Aorta (tissue), 5 donors: ENCODE results near the gene ABCG1. TPM values are rescaled to one million over a fixed set of nuclear protein-coding genes. Genes with fewer than 3 reads are reported as not detected.

Experiments used
- ATAC-seq: fragments of 200-7000 bp; cut with Tn5 transposase; one replicate; pipeline ENCODE4 v1.9.1; 2022; ENCODE audit warnings: moderate library complexity; ENCODE audit not compliant: low FRiP score
- DNase-seq, 2 donors: peaks; one replicate each; pipeline ENCODE4 v3.0.0-alpha.2; 2020
- H3K27ac ChIP-seq, 2 donors: one replicate each; pipeline ENCODE4 v1.5.1; 2013; ENCODE audit warnings: low read length in 2 of 2, mild to moderate bottlenecking in 2 of 2, moderate library complexity in 2 of 2, control low read depth in 1 of 2, inconsistent platforms in 1 of 2, low read depth in 1 of 2
- H3K27me3 ChIP-seq, 2 donors: one replicate each; pipeline ENCODE4 v1.6.1; 2013; ENCODE audit warnings: control low read depth in 1 of 2, low read length in 1 of 2, mild to moderate bottlenecking in 1 of 2, moderate library complexity in 1 of 2; ENCODE audit not compliant: insufficient read depth in 2 of 2, control insufficient read depth in 1 of 2
- H3K36me3 ChIP-seq, 2 donors: one replicate each; pipeline ENCODE4 v1.6.1; 2013; ENCODE audit warnings: control low read depth in 1 of 2, low read length in 1 of 2, mild to moderate bottlenecking in 1 of 2; ENCODE audit not compliant: insufficient read depth in 2 of 2, control insufficient read depth in 1 of 2
- H3K4me1 ChIP-seq, 2 donors: one replicate each; pipeline ENCODE4 v1.6.1; 2013; ENCODE audit warnings: low read length in 2 of 2, control low read depth in 1 of 2, mild to moderate bottlenecking in 1 of 2, moderate library complexity in 1 of 2; ENCODE audit not compliant: insufficient read depth in 2 of 2, control insufficient read depth in 1 of 2
- H3K4me3 ChIP-seq, 2 donors: one replicate each; pipeline ENCODE4 v1.5.1; 2013; ENCODE audit warnings: low read length in 2 of 2, control low read depth in 1 of 2, mild to moderate bottlenecking in 1 of 2
- H3K9me3 ChIP-seq: one replicate; pipeline ENCODE4 v1.6.1; 2013; ENCODE audit warnings: mild to moderate bottlenecking, low read length; ENCODE audit not compliant: control insufficient read depth
- WGBS, 2 donors: extraction: QIAGEN DNeasy Blood & Tissue Kit; methylation state at CpG; one replicate each; pipeline ENCODE4 v1.1.7; 2013; 5-methylcytosine and 5-hydroxymethylcytosine counted together
- intact Hi-C, 2 donors: fragments of 100-400 bp; cut with DNase I; formaldehyde crosslinking; loops; one replicate each; pipeline versions ENCODE4 v1.14.2 to v1.15.0; 2022
- polyA plus RNA-seq, 2 donors: library from polyadenylated mRNA; stranded (reverse); fragments of 200-250 nt; gene quantifications; one replicate each; pipeline ENCODE4 v1.2.3, GENCODE V29; 2013
- total RNA-seq, 2 donors: library from RNA; stranded (reverse); fragmentation: NEBNext Ultra II Directional; extraction: Animal tissue kit (Norgen Biotek cat#: 25700); gene quantifications; one replicate each; pipeline ENCODE4 v1.2.1, GENCODE V29; 2021
- donor health status: healthy with polysubstance abuse.
- donor health status: Bipolar disorder and iron deficiency.
- donor health status: DM: no; HTN: no; CAD: no.
- donor health status: DM: no; HTN: no; CAD: no.
- donor health status: DM: yes; HTN: yes; CAD: no.

The ABCG1 gene
- total and polyA plus RNA-seq, 4 donors: 4.8 to 24.2 (median 13.1) TPM

GRCh38 chr21:42208036-42208435, 10.9 kb upstream of the ABCG1 start:
- H3K36me3 ChIP-seq: no peaks in the 10 kb centered on the region
- H3K27me3 ChIP-seq: no peaks in the 10 kb centered on the region
- ATAC-seq: no peak
- peaks cover 2% of the 10 kb centered on the region for H3K9me3 ChIP-seq
- DNase-seq: no peak
- H3K4me3 ChIP-seq: no peak overlapping the region
- no peaks in the 10 kb centered on the region for H3K4me1 ChIP-seq
- intact Hi-C loops: no loop called here
- H3K27ac ChIP-seq: no peak overlapping the region

GRCh38 chr21:42208801-42209490, 10.0 kb upstream of the ABCG1 start:
- no peaks in the 10 kb centered on the region for H3K27me3 ChIP-seq
- ATAC-seq: no peak
- DNase-seq: no peak
- no peaks in the 10 kb centered on the region for H3K4me1 ChIP-seq
- no peak overlapping the region for H3K4me3 ChIP-seq
- intact Hi-C loops: no loop called here
- no peak overlapping the region for H3K27ac ChIP-seq
- no peaks in the 10 kb centered on the region for H3K36me3 ChIP-seq
- WGBS, 2 donors: 81 to 85% methylated on average over 5 of the region's 5 CpGs
- H3K9me3 ChIP-seq: peaks cover 2% of the 10 kb centered on the region

GRCh38 chr21:42209801-42210479, 9.0 kb upstream of the ABCG1 start:
- Histone ChIP-seq H3K27ac (no peak overlapping the region), H3K4me1 (no peaks in the 10 kb centered on the region), H3K27me3 (no peaks in the 10 kb centered on the region), H3K36me3 (no peaks in the 10 kb centered on the region), H3K9me3 (peaks cover 2% of the 10 kb centered on the region), H3K4me3 (no peak overlapping the region)
- ATAC-seq (no peak), DNase-seq (no peak)
- intact Hi-C loops: no loop called here
- 57 to 64% methylated on average over 11 of the region's 11 CpGs for WGBS, 2 donors

GRCh38 chr21:42212266-42212665, 6.7 kb upstream of the ABCG1 start:
- Histone ChIP-seq H3K4me1 (no peaks in the 10 kb centered on the region), H3K9me3 (peaks cover 2% of the 10 kb centered on the region), H3K36me3 (no peaks in the 10 kb centered on the region), H3K27ac (no peak overlapping the region), H3K27me3 (no peaks in the 10 kb centered on the region), H3K4me3 (no peak overlapping the region)
- intact Hi-C loops: no loop called here
- no peak for DNase-seq
- no peak for ATAC-seq
- WGBS, 2 donors: 81 to 89% methylated on average over 3 of the region's 3 CpGs

- Histone ChIP-seq H3K9me3 (peaks cover 2% of the 10 kb centered on the region), H3K27me3 (no peaks in the 10 kb centered on the region), H3K27ac (no peak overlapping the region), H3K4me1 (no peaks in the 10 kb centered on the region), H3K4me3 (no peak overlapping the region), H3K36me3 (no peaks in the 10 kb centered on the region)
- no peak for ATAC-seq
- 83 to 89% methylated on average over 5 of the region's 5 CpGs for WGBS, 2 donors
- intact Hi-C loops: no loop called here
- DNase-seq: no peak
Observed at GRCh38 chr21:42213082-42213774, 5.7 kb upstream of the ABCG1 start.

GRCh38 chr21:42214081-42214750, 4.7 kb upstream of the ABCG1 start:
- DNase-seq (no peak), ATAC-seq (no peak)
- Histone ChIP-seq H3K27ac (no peak overlapping the region), H3K4me3 (no peak overlapping the region), H3K4me1 (no peaks in the 10 kb centered on the region), H3K36me3 (no peaks in the 10 kb centered on the region), H3K9me3 (peaks cover 2% of the 10 kb centered on the region), H3K27me3 (no peaks in the 10 kb centered on the region)
- intact Hi-C loops: no loop called here
- 95 to 98% methylated on average over 10 of the region's 10 CpGs for WGBS, 2 donors

- 82 to 95% methylated on average over 5 of the region's 5 CpGs for WGBS, 2 donors
- Histone ChIP-seq H3K27ac (no peak overlapping the region), H3K4me1 (no peaks in the 10 kb centered on the region), H3K36me3 (no peaks in the 10 kb centered on the region), H3K4me3 (no peak overlapping the region), H3K27me3 (no peaks in the 10 kb centered on the region), H3K9me3 (peaks cover 2% of the 10 kb centered on the region)
- intact Hi-C loops: no loop called here
- ATAC-seq (no peak), DNase-seq (no peak)
Observed at GRCh38 chr21:42214921-42215320, 4.0 kb upstream of the ABCG1 start.

GRCh38 chr21:42215942-42216725, 2.8 kb upstream of the ABCG1 start:
- intact Hi-C loops: no loop called here
- Histone ChIP-seq H3K4me1 (no peaks in the 10 kb centered on the region), H3K36me3 (no peaks in the 10 kb centered on the region), H3K4me3 (no peak overlapping the region), H3K27me3 (no peaks in the 10 kb centered on the region), H3K27ac (no peak overlapping the region), H3K9me3 (peaks cover 2% of the 10 kb centered on the region)
- WGBS, 2 donors: 95 to 96% methylated on average over 9 of the region's 9 CpGs
- DNase-seq (no peak), ATAC-seq (no peak)
